Measurements from ENCODE around the gene SPDL1. TPM values are rescaled to one million over a fixed set of nuclear protein-coding genes. Genes with fewer than 3 reads are reported as not detected.

SPDL1 gene
- total RNA-seq, 2 donors from 2014 or later: 42.0 to 47.4 TPM

- H3K4me3 ChIP-seq (ENCODE audit: low read length): no peak overlapping the region
- H3K36me3 ChIP-seq (ENCODE audit: control insufficient read depth, insufficient read depth, low read length): no peaks in the 10 kb centered on the region
- Mint-ChIP-seq H3K9me3 (peaks cover 12% of the 10 kb centered on the region), H3K27me3 (ENCODE audit: insufficient read depth) (peaks cover 43% of the 10 kb centered on the region), H3K4me1 (no peaks in the 10 kb centered on the region), H3K4me3 (peak overlapping the region; percentile 62), H3K36me3 (ENCODE audit: low read depth) (no peaks in the 10 kb centered on the region), H3K27ac (no peak overlapping the region)
- H3K27me3 ChIP-seq (ENCODE audit: control insufficient read depth, insufficient read depth, low read length, poor library complexity, severe bottlenecking): peaks cover 14% of the 10 kb centered on the region
- no peak overlapping the region for H3K27ac ChIP-seq (ENCODE audit: low read depth, low read length)
- WGBS, 2 experiments (ENCODE audit: insufficient coverage in 1 of 2, insufficient read length in 1 of 2): 97% methylated on average over 1 of the region's 1 CpG; no CpG with 5 or more reads in 1 of the 2 experiments
- H3K9me3 ChIP-seq (ENCODE audit: control insufficient read depth, low read length): peaks cover 20% of the 10 kb centered on the region
- H3K4me1 ChIP-seq (ENCODE audit: control insufficient read depth, insufficient read depth, low read length): no peaks in the 10 kb centered on the region
- DNase-seq: no peak
- TF ChIP-seq CTCF (conservative IDR thresholded peaks at IDR 0.05): no peak
- H3K9ac ChIP-seq (ENCODE audit: extremely low read depth, low read length, poor library complexity, severe bottlenecking): no peak overlapping the region
Measured at GRCh38 chr5:169635936-169636335, 52.4 kb downstream of the SPDL1 start.

GRCh38 chr5:169636477-169637084, 53.0 kb downstream of the SPDL1 start:
- Mint-ChIP-seq H3K4me3 (peak overlapping the region; percentile 62), H3K9me3 (peaks cover 12% of the 10 kb centered on the region), H3K4me1 (no peaks in the 10 kb centered on the region), H3K27ac (no peak overlapping the region), H3K36me3 (ENCODE audit: low read depth) (no peaks in the 10 kb centered on the region), H3K27me3 (ENCODE audit: insufficient read depth) (peaks cover 48% of the 10 kb centered on the region)
- Histone ChIP-seq H3K4me1 (ENCODE audit: control insufficient read depth, insufficient read depth, low read length) (no peaks in the 10 kb centered on the region), H3K36me3 (ENCODE audit: control insufficient read depth, insufficient read depth, low read length) (no peaks in the 10 kb centered on the region), H3K27ac (ENCODE audit: low read depth, low read length) (no peak overlapping the region), H3K9ac (ENCODE audit: extremely low read depth, low read length, poor library complexity, severe bottlenecking) (no peak overlapping the region), H3K27me3 (ENCODE audit: control insufficient read depth, insufficient read depth, low read length, poor library complexity, severe bottlenecking) (peaks cover 14% of the 10 kb centered on the region), H3K4me3 (ENCODE audit: low read length) (peak overlapping the region; percentile 30), H3K9me3 (ENCODE audit: control insufficient read depth, low read length) (peaks cover 20% of the 10 kb centered on the region)
- 77 to 85% methylated on average over 7 to 23 of the region's 23 CpGs for WGBS, 2 experiments (ENCODE audit: insufficient coverage in 1 of 2, insufficient read length in 1 of 2)
- TF ChIP-seq CTCF (conservative IDR thresholded peaks at IDR 0.05): no peak
- DNase-seq: no peak

GRCh38 chr5:169637085-169637548, 53.5 kb downstream of the SPDL1 start, which contains the start of gene DOCK2:
Gene DOCK2, plus strand, starts transcription at chr5:169637275. Its CDS starts 52 bp downstream, at chr5:169637327.
- H3K36me3 ChIP-seq (ENCODE audit: control insufficient read depth, insufficient read depth, low read length): no peaks in the 10 kb centered on the region
- Mint-ChIP-seq H3K4me1 (no peaks in the 10 kb centered on the region), H3K4me3 (peak within 1 kb of the TSS; percentile 62), H3K36me3 (ENCODE audit: low read depth) (no peaks in the 10 kb centered on the region), H3K27ac (no peak within 1 kb of the TSS), H3K27me3 (ENCODE audit: insufficient read depth) (peaks cover 48% of the 10 kb centered on the region), H3K9me3 (peaks cover 12% of the 10 kb centered on the region)
- peaks cover 14% of the 10 kb centered on the region for H3K27me3 ChIP-seq (ENCODE audit: control insufficient read depth, insufficient read depth, low read length, poor library complexity, severe bottlenecking)
- DNase-seq: peak; percentile 67
- H3K9ac ChIP-seq (ENCODE audit: extremely low read depth, low read length, poor library complexity, severe bottlenecking): no peak within 1 kb of the TSS
- peaks cover 20% of the 10 kb centered on the region for H3K9me3 ChIP-seq (ENCODE audit: control insufficient read depth, low read length)
- H3K4me3 ChIP-seq (ENCODE audit: low read length): peak within 1 kb of the TSS; percentile 30
- WGBS, 2 experiments (ENCODE audit: insufficient coverage in 1 of 2, insufficient read length in 1 of 2): 19 to 23% methylated on average over 14 to 42 of the region's 42 CpGs
- H3K27ac ChIP-seq (ENCODE audit: low read depth, low read length): no peak within 1 kb of the TSS
- H3K4me1 ChIP-seq (ENCODE audit: control insufficient read depth, insufficient read depth, low read length): no peaks in the 10 kb centered on the region
- no peak for TF ChIP-seq CTCF (conservative IDR thresholded peaks at IDR 0.05)

Data from endodermal cell (in vitro differentiated cells).